GM19099 (cell line): ENCODE measurements around the gene STXBP6.

Experiments used
- POLR2A ChIP-seq: IDR thresholded peaks from 3 replicates; pipeline ENCODE4 v1.6.1; 2011; ENCODE audit warnings: low read depth; ENCODE audit not compliant: insufficient read length; ENCODE audit errors: extremely low read depth

The STXBP6 gene

GRCh38 chr14:24941719-24942118, 108.2 kb downstream of the STXBP6 start:
- no peak for TF ChIP-seq POLR2A

- TF ChIP-seq POLR2A, result no peak
Observed at GRCh38 chr14:24940213-24940783, 109.6 kb downstream of the STXBP6 start.

- no peak for TF ChIP-seq POLR2A
Observed at GRCh38 chr14:24938593-24938992, 111.4 kb downstream of the STXBP6 start.

- TF ChIP-seq POLR2A, result no peak
Observed at GRCh38 chr14:24937300-24937699, 112.6 kb downstream of the STXBP6 start.

GRCh38 chr14:24935796-24936195, 114.2 kb downstream of the STXBP6 start:
- no peak for TF ChIP-seq POLR2A

GRCh38 chr14:24928386-24928900, 121.5 kb downstream of the STXBP6 start:
- no peak for TF ChIP-seq POLR2A

- no peak for TF ChIP-seq POLR2A
Observed at GRCh38 chr14:24927809-24928208, 122.1 kb downstream of the STXBP6 start.

GRCh38 chr14:24925771-24926374, 124.1 kb downstream of the STXBP6 start:
- no peak for TF ChIP-seq POLR2A

GRCh38 chr14:24924544-24924943, 125.4 kb downstream of the STXBP6 start:
- TF ChIP-seq POLR2A, result no peak

- TF ChIP-seq POLR2A, result no peak
Observed at GRCh38 chr14:24921903-24922302, 128.0 kb downstream of the STXBP6 start.

- TF ChIP-seq POLR2A, result no peak
Observed at GRCh38 chr14:24920265-24921075, 129.5 kb downstream of the STXBP6 start.

- no peak for TF ChIP-seq POLR2A
Observed at GRCh38 chr14:24918822-24919221, 131.1 kb downstream of the STXBP6 start.

GRCh38 chr14:24915958-24916595, 133.9 kb downstream of the STXBP6 start:
- TF ChIP-seq POLR2A, result no peak

- TF ChIP-seq POLR2A, result no peak
Observed at GRCh38 chr14:24915403-24915921, 134.5 kb downstream of the STXBP6 start.

GRCh38 chr14:24913746-24914145, 136.2 kb downstream of the STXBP6 start:
- TF ChIP-seq POLR2A, result no peak
